ENCODE results near the gene ESPN.
"Not testable (repeated sequence)": the region's sequence is repeated elsewhere in the genome, so short reads cannot be mapped to it uniquely, and the experiment has no call there.

Gene ESPN

DNA sequence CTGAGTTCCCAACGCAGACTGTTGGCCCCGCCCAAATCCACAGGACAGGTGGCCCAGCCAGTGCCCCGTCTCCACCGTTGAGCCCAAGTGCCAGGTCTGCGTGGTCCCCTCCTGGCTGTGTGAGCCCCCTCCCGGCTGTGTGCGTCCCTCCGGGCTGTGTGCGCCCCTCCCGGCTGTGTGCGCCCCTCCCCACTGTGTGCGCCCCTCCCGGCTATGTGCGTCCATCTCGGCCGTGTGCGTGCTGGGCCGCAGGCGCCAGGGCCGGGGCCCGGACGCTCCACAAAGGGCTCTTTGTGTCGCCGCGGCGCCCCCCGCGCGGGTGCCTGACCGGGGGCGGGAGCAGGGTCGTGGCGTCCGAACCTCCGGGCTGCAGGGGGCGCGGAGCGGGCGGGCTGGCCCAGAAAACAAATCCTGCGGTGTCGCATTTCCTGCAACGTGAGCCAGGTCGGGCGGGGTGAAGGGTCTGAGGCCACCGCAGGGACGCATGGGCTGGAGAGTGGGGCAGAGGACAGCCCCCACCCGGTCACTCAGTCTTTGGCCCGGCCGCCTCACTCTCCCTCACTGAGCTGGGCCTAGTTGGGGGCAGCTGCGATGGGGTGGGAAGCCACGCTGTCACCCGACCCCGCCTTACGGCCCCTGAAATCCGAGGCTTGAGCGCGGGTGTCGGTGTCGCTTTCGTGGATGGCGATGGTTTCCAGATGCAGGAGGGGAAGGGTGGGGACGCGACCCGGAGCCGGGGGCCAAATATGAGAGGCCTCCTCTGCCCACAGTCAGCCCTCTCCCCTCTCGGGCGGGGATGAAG, 22.6 kb downstream of the ESPN start:
- DNase-seq (ENCODE audit: extremely low read depth, insufficient read length): no peak
- H3K36me3 ChIP-seq (ENCODE audit: control insufficient read depth, insufficient read depth, low read length): no peaks in the 10 kb centered on the region
- H3K4me3 ChIP-seq (replicated peaks; ENCODE audit: low read depth, low read length): peak overlapping the region; percentile 22
- TF ChIP-seq, protein P1, sequence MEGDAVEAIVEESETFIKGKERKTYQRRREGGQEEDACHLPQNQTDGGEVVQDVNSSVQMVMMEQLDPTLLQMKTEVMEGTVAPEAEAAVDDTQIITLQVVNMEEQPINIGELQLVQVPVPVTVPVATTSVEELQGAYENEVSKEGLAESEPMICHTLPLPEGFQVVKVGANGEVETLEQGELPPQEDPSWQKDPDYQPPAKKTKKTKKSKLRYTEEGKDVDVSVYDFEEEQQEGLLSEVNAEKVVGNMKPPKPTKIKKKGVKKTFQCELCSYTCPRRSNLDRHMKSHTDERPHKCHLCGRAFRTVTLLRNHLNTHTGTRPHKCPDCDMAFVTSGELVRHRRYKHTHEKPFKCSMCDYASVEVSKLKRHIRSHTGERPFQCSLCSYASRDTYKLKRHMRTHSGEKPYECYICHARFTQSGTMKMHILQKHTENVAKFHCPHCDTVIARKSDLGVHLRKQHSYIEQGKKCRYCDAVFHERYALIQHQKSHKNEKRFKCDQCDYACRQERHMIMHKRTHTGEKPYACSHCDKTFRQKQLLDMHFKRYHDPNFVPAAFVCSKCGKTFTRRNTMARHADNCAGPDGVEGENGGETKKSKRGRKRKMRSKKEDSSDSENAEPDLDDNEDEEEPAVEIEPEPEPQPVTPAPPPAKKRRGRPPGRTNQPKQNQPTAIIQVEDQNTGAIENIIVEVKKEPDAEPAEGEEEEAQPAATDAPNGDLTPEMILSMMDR (IDR thresholded peaks at IDR 0.05; ENCODE audit: insufficient read depth, low read length, poor library complexity, severe bottlenecking): no peak
- H3K27me3 ChIP-seq (replicated peaks; ENCODE audit: control insufficient read depth, insufficient read depth, low read length): peaks cover 4% of the 10 kb centered on the region; the same call in 1 of the 2 replicates

DNA sequence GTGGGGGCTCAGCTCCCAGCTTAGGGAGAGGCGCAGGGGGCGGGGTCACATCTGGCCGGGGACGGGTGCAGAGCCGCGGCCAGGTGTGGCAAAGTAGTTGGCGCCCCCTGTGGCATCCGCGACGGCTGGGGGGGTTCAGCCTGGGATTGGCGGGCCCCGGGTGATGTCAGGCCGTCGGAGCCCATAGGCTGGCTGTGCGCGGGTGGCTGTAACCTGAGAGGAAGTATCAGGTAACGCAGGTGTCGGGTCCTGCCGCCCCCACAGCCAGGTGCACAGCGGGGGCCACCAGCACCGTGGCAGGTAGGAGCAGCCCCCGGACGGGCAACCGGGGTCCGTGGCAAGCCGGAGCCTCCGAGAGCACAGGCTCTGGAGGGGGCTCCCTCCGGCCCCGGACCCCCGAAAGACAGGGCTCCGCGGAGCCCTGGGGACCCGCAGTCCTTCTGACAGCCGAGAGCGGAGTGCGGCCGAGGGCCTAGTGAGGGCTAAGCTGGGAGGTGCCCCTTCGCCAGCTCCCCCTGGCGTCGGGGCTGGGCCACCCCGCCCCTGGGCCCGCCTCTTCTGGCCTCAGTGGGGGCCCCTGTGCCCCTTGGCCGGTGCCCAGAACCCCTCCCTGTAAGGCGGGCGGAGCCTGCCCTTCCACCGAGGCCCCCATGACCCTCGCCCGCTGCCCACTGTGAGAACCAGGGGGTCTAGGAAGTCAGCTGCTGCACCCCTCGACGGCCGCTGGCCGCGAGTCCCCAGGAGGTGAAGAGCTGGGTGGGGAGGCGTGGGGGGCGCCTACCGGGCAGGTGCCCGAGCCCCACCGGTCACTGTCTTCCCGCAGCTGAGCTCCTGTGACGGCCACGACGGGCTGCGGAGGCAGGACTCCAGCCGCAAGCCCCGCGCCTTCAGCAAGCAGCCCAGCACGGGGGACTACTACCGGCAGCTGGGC, 23.5 kb downstream of the ESPN start:
- TF ChIP-seq, protein P1 (IDR thresholded peaks at IDR 0.05; ENCODE audit: insufficient read depth, low read length, poor library complexity, severe bottlenecking): peak; percentile 36
- Histone ChIP-seq H3K36me3 (ENCODE audit: control insufficient read depth, insufficient read depth, low read length) (no peaks in the 10 kb centered on the region), H3K4me3 (replicated peaks; ENCODE audit: low read depth, low read length) (peak overlapping the region; percentile 22), H3K27me3 (replicated peaks; ENCODE audit: control insufficient read depth, insufficient read depth, low read length) (peaks cover 4% of the 10 kb centered on the region; the same call in 1 of the 2 replicates)
- no peak for DNase-seq (ENCODE audit: extremely low read depth, insufficient read length)

DNA sequence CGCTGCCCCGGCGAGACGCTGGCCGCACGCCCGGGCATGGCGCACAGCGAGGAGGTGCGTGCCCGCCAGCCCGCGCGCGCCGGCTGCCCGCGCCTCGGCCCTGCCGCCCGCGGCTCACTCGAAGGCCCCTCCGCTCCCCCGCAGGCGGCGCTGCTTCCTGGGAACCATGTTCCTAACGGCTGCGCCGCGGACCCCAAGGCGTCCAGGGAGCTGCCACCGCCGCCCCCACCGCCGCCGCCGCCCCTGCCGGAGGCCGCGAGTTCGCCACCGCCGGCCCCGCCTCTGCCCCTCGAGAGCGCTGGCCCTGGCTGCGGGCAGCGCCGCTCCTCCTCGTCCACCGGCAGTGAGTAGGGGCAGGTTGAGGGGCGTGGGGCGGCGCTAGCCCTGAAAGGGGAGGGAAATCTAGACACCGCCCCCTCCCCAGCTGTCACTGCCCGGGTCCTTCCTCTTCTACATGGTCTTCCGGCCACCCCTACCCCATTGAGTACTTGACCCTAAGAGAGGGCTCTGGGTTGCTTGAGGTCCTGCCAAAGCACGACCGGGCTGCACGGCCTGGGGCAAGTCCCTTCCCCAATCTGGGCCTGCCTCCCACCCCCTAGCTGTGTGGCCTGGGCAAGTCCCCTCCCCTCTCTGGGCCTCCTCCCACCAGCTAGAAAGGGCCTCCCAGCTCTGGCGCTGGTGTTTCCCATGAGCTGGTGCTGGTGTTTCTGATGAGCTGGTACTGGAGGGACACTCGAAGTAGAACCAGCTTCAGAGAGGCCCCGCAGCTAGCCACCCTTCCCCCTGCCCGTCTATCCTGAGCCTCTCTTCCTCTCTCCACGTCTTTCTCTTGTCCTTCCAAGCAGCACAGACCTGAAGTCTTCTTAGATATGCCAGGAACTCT, 24.4 kb downstream of the ESPN start:
- TF ChIP-seq, protein P1 (IDR thresholded peaks at IDR 0.05; ENCODE audit: insufficient read depth, low read length, poor library complexity, severe bottlenecking): no peak
- no peak for DNase-seq (ENCODE audit: extremely low read depth, insufficient read length)
- peaks cover 4% of the 10 kb centered on the region; the same call in 1 of the 2 replicates for H3K27me3 ChIP-seq (replicated peaks; ENCODE audit: control insufficient read depth, insufficient read depth, low read length)

DNA sequence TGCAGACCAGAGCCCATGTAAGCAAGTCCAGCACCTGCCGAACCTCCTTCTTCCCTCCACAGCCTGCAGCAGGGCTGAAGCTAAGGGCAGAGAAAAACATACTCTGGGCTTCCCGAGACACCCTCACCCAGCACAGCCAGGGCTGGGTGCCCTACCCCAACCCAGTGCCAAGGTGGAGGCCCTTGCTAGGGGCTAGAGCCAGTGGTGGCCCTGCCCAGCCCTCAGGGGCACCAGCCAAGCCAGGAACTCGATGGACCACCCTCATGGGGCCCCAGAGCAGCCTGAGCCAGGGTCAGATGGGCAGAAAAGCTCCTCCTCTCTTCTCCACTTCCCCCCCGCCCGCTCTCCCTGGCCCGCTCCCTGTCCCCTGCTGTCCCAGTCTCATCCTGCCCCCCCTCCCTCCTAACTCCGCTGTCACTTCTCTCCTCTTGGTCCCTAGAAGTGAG, 25.5 kb downstream of the ESPN start:
- no peak overlapping the region for H3K4me3 ChIP-seq (replicated peaks; ENCODE audit: low read depth, low read length)
- no peaks in the 10 kb centered on the region for H3K36me3 ChIP-seq (ENCODE audit: control insufficient read depth, insufficient read depth, low read length)
- peaks cover 3% of the 10 kb centered on the region; the same call in 1 of the 2 replicates for H3K27me3 ChIP-seq (replicated peaks; ENCODE audit: control insufficient read depth, insufficient read depth, low read length)
- TF ChIP-seq, protein P1 (IDR thresholded peaks at IDR 0.05; ENCODE audit: insufficient read depth, low read length, poor library complexity, severe bottlenecking): no peak
- no peak for DNase-seq (ENCODE audit: extremely low read depth, insufficient read length)

More for the DNA sequence above, 24.4 kb downstream of the ESPN start:
- Histone ChIP-seq H3K4me3 (replicated peaks; ENCODE audit: low read depth, low read length) (no peak overlapping the region), H3K36me3 (ENCODE audit: control insufficient read depth, insufficient read depth, low read length) (no peaks in the 10 kb centered on the region)

DNA sequence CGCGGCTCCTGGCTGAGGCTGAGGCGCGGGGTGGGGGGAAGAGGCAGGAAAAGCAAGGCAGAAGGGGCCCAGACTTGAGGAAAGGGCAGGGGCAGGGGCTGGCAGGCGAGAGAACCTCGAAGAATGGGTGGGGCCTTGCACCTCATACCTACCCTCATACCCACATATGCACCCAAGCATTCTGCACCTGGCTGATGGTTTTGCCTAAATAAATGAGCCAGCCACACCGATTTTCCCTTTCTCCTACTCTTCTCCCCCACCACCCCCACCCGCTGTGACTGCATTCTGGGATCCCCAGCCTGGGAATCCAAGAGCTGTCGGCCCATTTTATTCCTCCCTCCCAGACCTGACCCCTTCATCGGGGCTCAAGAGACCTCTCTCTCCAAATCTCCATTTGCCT, 25.9 kb downstream of the ESPN start:
- not testable (repeated sequence) for H3K27me3 ChIP-seq (replicated peaks; ENCODE audit: control insufficient read depth, insufficient read depth, low read length); DNase-seq (ENCODE audit: extremely low read depth, insufficient read length); H3K4me3 ChIP-seq (replicated peaks; ENCODE audit: low read depth, low read length); H3K36me3 ChIP-seq (ENCODE audit: control insufficient read depth, insufficient read depth, low read length)
